Central memory CD8-positive, alpha-beta T cell (primary cell): ENCODE data around the gene SLC2A10.

Experiments
- ATAC-seq: fragments of 150-1000 bp; cut with Tn5 transposase; replicated peaks from 2 replicates; pipeline ENCODE4 v1.10.0; 2022; ENCODE audit warnings: mild to moderate bottlenecking, moderate FRiP score, moderate number of reproducible peaks; ENCODE audit not compliant: poor library complexity, severe bottlenecking; ENCODE audit errors: extremely low read depth
- DNase-seq, 2 donors: peaks; one replicate each; pipeline ENCODE4 v3.0.0; 2021; ENCODE audit warnings: low spot score in 2 of 2
- H3K27ac Mint-ChIP-seq: one replicate; pipeline ENCODE4 v1.8.0; 2022; ENCODE audit warnings: low read depth, mild to moderate bottlenecking, moderate library complexity, mixed read lengths
- H3K27me3 Mint-ChIP-seq: one replicate; pipeline ENCODE4 v1.8.0; 2022; ENCODE audit warnings: mixed read lengths
- H3K36me3 Mint-ChIP-seq: one replicate; pipeline ENCODE4 v1.8.0; 2022; ENCODE audit warnings: mild to moderate bottlenecking, moderate library complexity, mixed read lengths; ENCODE audit not compliant: insufficient read depth
- H3K4me1 Mint-ChIP-seq: one replicate; pipeline ENCODE4 v1.8.0; 2022; ENCODE audit warnings: mixed read lengths
- H3K4me3 Mint-ChIP-seq: one replicate; pipeline ENCODE4 v1.8.0; 2022; ENCODE audit warnings: mild to moderate bottlenecking, moderate library complexity, mixed read lengths
- H3K9me3 Mint-ChIP-seq: one replicate; pipeline ENCODE4 v1.8.0; 2022; ENCODE audit warnings: mixed read lengths

SLC2A10 gene

GRCh38 chr20:46757135-46757534 is 47.7 kb downstream of the SLC2A10 start:
- H3K4me1 Mint-ChIP-seq, result peaks cover 11% of the 10 kb centered on the region
- H3K27me3 Mint-ChIP-seq, result peaks cover 34% of the 10 kb centered on the region
- DNase-seq (no peak), ATAC-seq (no peak)
- no peak overlapping the region for H3K4me3 Mint-ChIP-seq
- no peak overlapping the region for H3K27ac Mint-ChIP-seq
- no peaks in the 10 kb centered on the region for H3K9me3 Mint-ChIP-seq
- no peaks in the 10 kb centered on the region for H3K36me3 Mint-ChIP-seq

GRCh38 chr20:46757754-46758678 is 48.6 kb downstream of the SLC2A10 start:
- Mint-ChIP-seq H3K4me3 (no peak overlapping the region), H3K4me1 (peaks cover 5% of the 10 kb centered on the region), H3K9me3 (no peaks in the 10 kb centered on the region), H3K36me3 (no peaks in the 10 kb centered on the region), H3K27me3 (peaks cover 34% of the 10 kb centered on the region), H3K27ac (no peak overlapping the region)
- ATAC-seq (no peak), DNase-seq (peak; percentile 16 to 18)

- Mint-ChIP-seq H3K27me3 (peaks cover 39% of the 10 kb centered on the region), H3K4me1 (peaks cover 5% of the 10 kb centered on the region), H3K36me3 (no peaks in the 10 kb centered on the region), H3K9me3 (no peaks in the 10 kb centered on the region), H3K4me3 (no peak overlapping the region), H3K27ac (no peak overlapping the region)
- no peak for ATAC-seq
- DNase-seq, result no peak
Measured at GRCh38 chr20:46758929-46759669, 49.6 kb downstream of the SLC2A10 start.

GRCh38 chr20:46761566-46761965 is 52.1 kb downstream of the SLC2A10 start:
- Mint-ChIP-seq H3K9me3 (no peaks in the 10 kb centered on the region), H3K4me1 (peaks cover 5% of the 10 kb centered on the region), H3K27me3 (peaks cover 52% of the 10 kb centered on the region), H3K36me3 (no peaks in the 10 kb centered on the region), H3K27ac (no peak overlapping the region), H3K4me3 (no peak overlapping the region)
- ATAC-seq, result no peak
- no peak for DNase-seq

DNA sequence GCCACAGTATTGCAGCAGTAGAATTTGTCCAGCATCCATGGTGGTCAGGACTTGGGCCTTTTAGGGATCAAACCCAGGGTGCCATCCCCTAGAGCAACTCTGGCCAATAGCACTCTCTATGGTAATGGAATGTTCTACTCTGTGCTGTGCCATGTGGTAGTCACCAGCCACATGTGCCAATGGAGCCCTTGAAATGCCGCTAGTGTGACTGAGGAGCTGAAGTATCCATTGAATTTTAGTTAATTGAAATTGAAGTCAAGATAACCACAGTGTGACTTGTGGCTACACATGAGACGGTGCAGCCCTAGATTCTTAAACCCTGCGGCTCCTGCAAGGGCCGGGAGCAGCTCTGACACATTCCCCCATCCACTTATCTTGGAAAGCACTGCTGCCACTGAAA is 54.6 kb downstream of the SLC2A10 start:
- H3K27me3 Mint-ChIP-seq, result peaks cover 64% of the 10 kb centered on the region
- H3K4me1 Mint-ChIP-seq, result no peaks in the 10 kb centered on the region
- no peaks in the 10 kb centered on the region for H3K36me3 Mint-ChIP-seq
- no peak for DNase-seq
- H3K9me3 Mint-ChIP-seq, result no peaks in the 10 kb centered on the region
- ATAC-seq, result no peak
- no peak overlapping the region for H3K27ac Mint-ChIP-seq
- no peak overlapping the region for H3K4me3 Mint-ChIP-seq

DNA sequence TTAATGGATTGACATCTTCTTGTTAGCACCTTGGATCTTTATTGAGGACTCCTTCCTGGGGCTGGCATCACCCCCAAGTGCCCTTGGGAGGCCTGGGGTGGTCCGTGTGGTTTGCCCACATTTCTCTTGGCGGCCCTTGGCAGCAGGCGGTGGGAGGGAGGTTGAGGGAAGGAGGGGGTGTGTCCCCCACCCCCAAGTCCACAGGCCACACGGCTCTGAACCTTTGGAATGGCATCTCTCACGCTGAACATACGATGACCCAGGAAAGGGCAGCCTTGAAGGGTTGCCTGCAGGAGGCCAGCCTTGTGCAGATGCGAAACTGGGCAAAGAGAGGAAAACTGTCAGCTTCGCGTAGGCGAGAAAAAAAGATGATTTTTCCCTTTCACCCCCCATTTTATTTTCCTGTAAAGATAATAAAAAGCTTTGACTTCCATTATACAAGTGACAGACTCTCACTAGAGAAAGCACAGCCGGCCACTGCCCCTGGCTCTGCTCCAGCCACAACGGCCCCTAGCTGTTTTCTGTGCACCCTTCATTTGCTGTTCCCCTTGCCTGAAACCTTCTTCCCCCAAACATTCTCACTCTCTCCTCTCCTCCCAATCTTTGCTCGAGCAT is 56.2 kb downstream of the SLC2A10 start:
- ATAC-seq (no peak), DNase-seq (no peak)
- Mint-ChIP-seq H3K27ac (no peak overlapping the region), H3K4me1 (no peaks in the 10 kb centered on the region), H3K27me3 (peaks cover 57% of the 10 kb centered on the region), H3K4me3 (no peak overlapping the region), H3K9me3 (no peaks in the 10 kb centered on the region), H3K36me3 (no peaks in the 10 kb centered on the region)

DNA sequence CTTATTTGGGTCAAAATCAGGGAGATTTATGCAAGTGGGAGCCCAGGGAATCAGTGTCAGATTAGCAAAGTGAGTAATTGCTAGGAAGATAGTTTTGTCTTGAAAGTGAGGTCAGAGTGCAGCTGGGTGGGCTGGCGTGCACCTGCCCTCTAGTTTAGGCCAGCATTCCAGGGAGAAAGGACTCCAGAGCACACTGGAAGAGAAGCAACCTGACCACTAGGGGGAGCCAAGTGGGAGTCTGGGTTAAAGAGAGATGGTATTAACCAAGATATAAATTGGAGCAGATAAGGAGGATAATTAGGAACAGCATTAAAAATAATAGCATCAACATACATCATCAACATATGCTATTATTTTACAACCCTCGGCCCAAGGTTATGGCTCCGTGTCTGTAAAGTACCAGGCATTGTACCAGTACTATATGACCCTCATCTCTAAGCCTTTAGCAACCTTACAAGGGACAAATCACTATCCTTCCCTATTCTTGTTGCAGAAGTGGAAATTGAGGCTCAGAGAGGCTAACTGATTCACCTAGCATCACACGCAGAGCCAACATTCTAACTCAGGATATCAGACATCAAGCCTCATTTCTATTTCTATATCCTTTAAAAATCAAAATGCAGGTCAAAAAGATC is 57.8 kb downstream of the SLC2A10 start:
- Mint-ChIP-seq H3K4me1 (no peaks in the 10 kb centered on the region), H3K9me3 (no peaks in the 10 kb centered on the region), H3K36me3 (no peaks in the 10 kb centered on the region), H3K27me3 (peaks cover 61% of the 10 kb centered on the region), H3K4me3 (no peak overlapping the region), H3K27ac (no peak overlapping the region)
- DNase-seq (no peak), ATAC-seq (no peak)

- H3K27ac Mint-ChIP-seq, result no peak overlapping the region
- no peaks in the 10 kb centered on the region for H3K36me3 Mint-ChIP-seq
- no peak for DNase-seq
Measured at GRCh38 chr20:46770330-46771194, 61.1 kb downstream of the SLC2A10 start.

GRCh38 chr20:46771195-46771588 is 61.7 kb downstream of the SLC2A10 start:
- H3K4me1 Mint-ChIP-seq, result no peaks in the 10 kb centered on the region
- no peaks in the 10 kb centered on the region for H3K36me3 Mint-ChIP-seq
- H3K27me3 Mint-ChIP-seq, result peaks cover 70% of the 10 kb centered on the region
- ATAC-seq (no peak), DNase-seq (no peak)
- no peak overlapping the region for H3K4me3 Mint-ChIP-seq
- H3K27ac Mint-ChIP-seq, result no peak overlapping the region
- H3K9me3 Mint-ChIP-seq, result no peaks in the 10 kb centered on the region

More at GRCh38 chr20:46770330-46771194, 61.1 kb downstream of the SLC2A10 start:
- ATAC-seq, result no peak
- H3K4me3 Mint-ChIP-seq, result no peak overlapping the region
- H3K9me3 Mint-ChIP-seq, result no peaks in the 10 kb centered on the region
- H3K27me3 Mint-ChIP-seq, result peaks cover 70% of the 10 kb centered on the region
- no peaks in the 10 kb centered on the region for H3K4me1 Mint-ChIP-seq

- H3K4me1 Mint-ChIP-seq, result no peaks in the 10 kb centered on the region
- no peaks in the 10 kb centered on the region for H3K36me3 Mint-ChIP-seq
- ATAC-seq, result no peak
- no peak overlapping the region for H3K27ac Mint-ChIP-seq
- peaks cover 76% of the 10 kb centered on the region for H3K27me3 Mint-ChIP-seq
- H3K4me3 Mint-ChIP-seq, result no peak overlapping the region
- H3K9me3 Mint-ChIP-seq, result no peaks in the 10 kb centered on the region
- DNase-seq, result no peak
Measured at GRCh38 chr20:46772901-46773300, 63.5 kb downstream of the SLC2A10 start.

DNA sequence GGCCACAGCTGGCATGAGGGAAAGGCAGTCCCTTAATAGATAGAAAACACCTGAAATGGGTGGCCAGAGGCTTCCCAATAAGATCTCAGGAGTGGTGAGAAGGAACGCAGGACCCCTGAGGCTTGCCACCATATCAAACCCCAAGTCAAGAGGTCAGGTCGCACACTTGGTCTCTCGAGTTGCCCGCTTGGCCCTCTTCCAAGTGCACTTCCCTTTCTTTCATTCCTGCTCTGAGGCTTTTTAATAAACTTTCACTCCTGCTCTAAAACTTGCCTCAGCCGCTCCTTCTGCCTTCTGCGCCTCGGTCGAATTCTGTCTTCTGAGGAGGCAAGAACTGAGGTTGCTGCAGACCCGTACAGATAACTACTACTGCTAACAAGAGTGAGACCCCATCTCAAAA is 64.2 kb downstream of the SLC2A10 start:
- H3K27ac Mint-ChIP-seq, result no peak overlapping the region
- H3K27me3 Mint-ChIP-seq, result peaks cover 77% of the 10 kb centered on the region
- H3K4me1 Mint-ChIP-seq, result no peaks in the 10 kb centered on the region
- no peaks in the 10 kb centered on the region for H3K36me3 Mint-ChIP-seq
- H3K4me3 Mint-ChIP-seq, result no peak overlapping the region
- DNase-seq, result no peak
- H3K9me3 Mint-ChIP-seq, result no peaks in the 10 kb centered on the region
- no peak for ATAC-seq

- Mint-ChIP-seq H3K27ac (no peak overlapping the region), H3K4me1 (no peaks in the 10 kb centered on the region), H3K4me3 (no peak overlapping the region), H3K36me3 (no peaks in the 10 kb centered on the region), H3K9me3 (no peaks in the 10 kb centered on the region), H3K27me3 (peaks cover 71% of the 10 kb centered on the region)
- ATAC-seq (no peak), DNase-seq (no peak)
Measured at GRCh38 chr20:46774236-46774635, 64.8 kb downstream of the SLC2A10 start.
